Parathyroid adenoma (tissue), 2 donors: Measurements from ENCODE around the gene ACSL6.

Experiments
- H2AFZ ChIP-seq: fragments of 300-600 bp; sonication (generic); one replicate; pipeline ENCODE4 v1.7.0; 2017; ENCODE audit warnings: antibody characterized with exemption, mild to moderate bottlenecking
- H3K27ac ChIP-seq: fragments of 300-600 bp; sonication (generic); one replicate; pipeline ENCODE4 v1.7.0; 2017
- H3K27me3 ChIP-seq: fragments of 300-600 bp; sonication (generic); one replicate; pipeline ENCODE4 v1.7.0; 2017; ENCODE audit warnings: low read length; ENCODE audit not compliant: control insufficient read depth, insufficient read depth
- H3K36me3 ChIP-seq: fragments of 300-600 bp; sonication (generic); one replicate; pipeline ENCODE4 v1.7.0; 2017; ENCODE audit warnings: low read length; ENCODE audit not compliant: control insufficient read depth, insufficient read depth
- H3K4me1 ChIP-seq: fragments of 300-600 bp; sonication (generic); one replicate; pipeline ENCODE4 v1.7.0; 2017; ENCODE audit warnings: control low read depth
- H3K4me2 ChIP-seq: fragments of 300-600 bp; sonication (generic); one replicate; pipeline ENCODE4 v1.7.0; 2017; ENCODE audit warnings: low read length
- H3K4me3 ChIP-seq: fragments of 300-600 bp; sonication (generic); one replicate; pipeline ENCODE4 v1.7.0; 2017; ENCODE audit warnings: low read depth, low read length
- H3K79me2 ChIP-seq: fragments of 300-600 bp; sonication (generic); one replicate; pipeline ENCODE4 v1.7.0; 2017; ENCODE audit warnings: control low read depth
- H3K9ac ChIP-seq: fragments of 300-600 bp; sonication (generic); one replicate; pipeline ENCODE4 v1.7.0; 2017; ENCODE audit warnings: mild to moderate bottlenecking
- H3K9me3 ChIP-seq: fragments of 300-600 bp; sonication (generic); one replicate; pipeline ENCODE4 v1.7.0; 2017; ENCODE audit warnings: low read length; ENCODE audit not compliant: control insufficient read depth
- TF ChIP-seq, protein P1 (sequence below): fragments of 300-600 bp; sonication (generic); IDR thresholded peaks from one replicate; pipeline ENCODE4 v1.7.0; 2017; ENCODE audit warnings: antibody characterized with exemption, mild to moderate bottlenecking
- donor health status: primary hyperparathyroidism.

ACSL6 gene, protein sequence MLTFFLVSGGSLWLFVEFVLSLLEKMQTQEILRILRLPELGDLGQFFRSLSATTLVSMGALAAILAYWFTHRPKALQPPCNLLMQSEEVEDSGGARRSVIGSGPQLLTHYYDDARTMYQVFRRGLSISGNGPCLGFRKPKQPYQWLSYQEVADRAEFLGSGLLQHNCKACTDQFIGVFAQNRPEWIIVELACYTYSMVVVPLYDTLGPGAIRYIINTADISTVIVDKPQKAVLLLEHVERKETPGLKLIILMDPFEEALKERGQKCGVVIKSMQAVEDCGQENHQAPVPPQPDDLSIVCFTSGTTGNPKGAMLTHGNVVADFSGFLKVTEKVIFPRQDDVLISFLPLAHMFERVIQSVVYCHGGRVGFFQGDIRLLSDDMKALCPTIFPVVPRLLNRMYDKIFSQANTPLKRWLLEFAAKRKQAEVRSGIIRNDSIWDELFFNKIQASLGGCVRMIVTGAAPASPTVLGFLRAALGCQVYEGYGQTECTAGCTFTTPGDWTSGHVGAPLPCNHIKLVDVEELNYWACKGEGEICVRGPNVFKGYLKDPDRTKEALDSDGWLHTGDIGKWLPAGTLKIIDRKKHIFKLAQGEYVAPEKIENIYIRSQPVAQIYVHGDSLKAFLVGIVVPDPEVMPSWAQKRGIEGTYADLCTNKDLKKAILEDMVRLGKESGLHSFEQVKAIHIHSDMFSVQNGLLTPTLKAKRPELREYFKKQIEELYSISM

DNA sequence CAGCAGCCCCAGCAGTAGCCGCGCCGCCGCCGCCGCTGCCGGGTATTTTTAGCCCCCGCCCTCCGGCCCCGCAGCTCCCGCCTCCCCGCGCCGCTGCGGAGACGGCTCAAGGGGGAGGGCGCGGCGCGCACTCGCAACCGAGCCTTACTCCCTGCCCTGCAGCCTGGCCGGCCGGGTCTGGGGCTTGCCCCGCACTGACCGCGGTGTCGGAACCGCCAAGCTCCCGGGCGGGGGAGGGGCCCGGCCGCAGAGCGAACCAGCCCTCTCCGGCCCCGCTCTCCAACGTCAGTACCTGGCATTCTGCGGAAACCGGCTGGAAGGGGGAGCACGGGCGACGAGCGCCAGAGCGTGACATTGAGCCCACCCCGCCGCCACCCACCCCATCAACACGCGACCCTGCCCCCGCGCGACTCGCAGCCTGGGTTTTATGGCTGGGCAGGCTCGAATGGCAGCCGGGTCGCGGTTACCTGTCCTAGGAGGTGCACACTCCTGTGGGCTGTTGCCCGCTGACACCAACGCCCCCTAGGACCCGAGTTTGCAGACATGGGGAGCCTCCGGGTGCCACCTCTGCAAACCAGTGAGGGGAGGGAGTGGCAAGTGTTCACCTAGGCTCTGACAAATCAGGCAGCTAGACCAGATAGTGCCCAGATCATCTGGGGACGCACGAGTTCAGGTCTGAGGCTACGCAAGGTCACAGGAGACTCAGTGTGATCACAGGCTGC is at the start of gene ACSL6:
ACSL6 (minus strand) TSS at position 37 of the 722 bp plus-strand sequence. CDS start 105 bp downstream, outside the sequence.
- Histone ChIP-seq H2AFZ (peak within 1 kb of the TSS; percentile 95), H3K9ac (no peak within 1 kb of the TSS), H3K9me3 (no peaks in the 10 kb centered on the region), H3K4me2 (peak within 1 kb of the TSS; percentile 82), H3K27ac (peak within 1 kb of the TSS; percentile 43), H3K4me3 (peak within 1 kb of the TSS; percentile 58), H3K4me1 (peaks cover 20% of the 10 kb centered on the region), H3K27me3 (no peaks in the 10 kb centered on the region), H3K79me2 (peaks cover 14% of the 10 kb centered on the region), H3K36me3 (no peaks in the 10 kb centered on the region)
- TF ChIP-seq, protein P1, sequence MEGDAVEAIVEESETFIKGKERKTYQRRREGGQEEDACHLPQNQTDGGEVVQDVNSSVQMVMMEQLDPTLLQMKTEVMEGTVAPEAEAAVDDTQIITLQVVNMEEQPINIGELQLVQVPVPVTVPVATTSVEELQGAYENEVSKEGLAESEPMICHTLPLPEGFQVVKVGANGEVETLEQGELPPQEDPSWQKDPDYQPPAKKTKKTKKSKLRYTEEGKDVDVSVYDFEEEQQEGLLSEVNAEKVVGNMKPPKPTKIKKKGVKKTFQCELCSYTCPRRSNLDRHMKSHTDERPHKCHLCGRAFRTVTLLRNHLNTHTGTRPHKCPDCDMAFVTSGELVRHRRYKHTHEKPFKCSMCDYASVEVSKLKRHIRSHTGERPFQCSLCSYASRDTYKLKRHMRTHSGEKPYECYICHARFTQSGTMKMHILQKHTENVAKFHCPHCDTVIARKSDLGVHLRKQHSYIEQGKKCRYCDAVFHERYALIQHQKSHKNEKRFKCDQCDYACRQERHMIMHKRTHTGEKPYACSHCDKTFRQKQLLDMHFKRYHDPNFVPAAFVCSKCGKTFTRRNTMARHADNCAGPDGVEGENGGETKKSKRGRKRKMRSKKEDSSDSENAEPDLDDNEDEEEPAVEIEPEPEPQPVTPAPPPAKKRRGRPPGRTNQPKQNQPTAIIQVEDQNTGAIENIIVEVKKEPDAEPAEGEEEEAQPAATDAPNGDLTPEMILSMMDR, result no peak

DNA sequence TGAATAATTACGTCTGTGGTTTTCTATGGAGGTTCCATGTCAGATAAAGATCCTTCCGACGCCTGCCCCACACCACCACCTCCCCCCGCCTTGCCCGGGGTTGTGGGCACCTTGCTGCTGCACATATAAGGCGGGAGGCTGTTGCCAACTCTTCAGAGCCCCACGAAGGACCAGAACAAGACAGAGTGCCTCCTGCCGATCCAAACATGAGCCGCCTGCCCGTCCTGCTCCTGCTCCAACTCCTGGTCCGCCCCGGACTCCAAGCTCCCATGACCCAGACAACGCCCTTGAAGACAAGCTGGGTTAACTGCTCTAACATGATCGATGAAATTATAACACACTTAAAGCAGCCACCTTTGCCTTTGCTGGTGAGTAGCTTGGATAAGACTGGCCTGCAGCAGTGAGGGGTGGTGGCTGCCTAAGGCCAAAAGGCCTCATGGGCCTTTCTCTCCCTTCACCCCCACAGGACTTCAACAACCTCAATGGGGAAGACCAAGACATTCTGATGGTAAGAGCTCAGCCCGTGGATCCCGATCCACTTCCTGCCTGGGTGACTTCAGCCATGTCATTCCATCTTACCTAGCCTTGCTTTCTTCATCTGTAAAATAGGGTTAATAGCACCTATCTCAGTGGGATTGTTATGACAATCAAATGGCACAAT is 49.2 kb upstream of the ACSL6 start, which contains the start of gene IL3:
IL3 (plus strand) TSS at position 155 of the 661 bp plus-strand sequence; CDS start at position 207, 52 bp downstream.
- TF ChIP-seq, protein P1, result no peak
- Histone ChIP-seq H3K4me1 (no peaks in the 10 kb centered on the region), H3K36me3 (no peaks in the 10 kb centered on the region), H3K9me3 (no peaks in the 10 kb centered on the region), H3K4me3 (no peak within 1 kb of the TSS), H3K4me2 (no peak within 1 kb of the TSS), H2AFZ (no peak within 1 kb of the TSS), H3K9ac (no peak within 1 kb of the TSS), H3K79me2 (no peaks in the 10 kb centered on the region), H3K27ac (no peak within 1 kb of the TSS), H3K27me3 (no peaks in the 10 kb centered on the region)

DNA sequence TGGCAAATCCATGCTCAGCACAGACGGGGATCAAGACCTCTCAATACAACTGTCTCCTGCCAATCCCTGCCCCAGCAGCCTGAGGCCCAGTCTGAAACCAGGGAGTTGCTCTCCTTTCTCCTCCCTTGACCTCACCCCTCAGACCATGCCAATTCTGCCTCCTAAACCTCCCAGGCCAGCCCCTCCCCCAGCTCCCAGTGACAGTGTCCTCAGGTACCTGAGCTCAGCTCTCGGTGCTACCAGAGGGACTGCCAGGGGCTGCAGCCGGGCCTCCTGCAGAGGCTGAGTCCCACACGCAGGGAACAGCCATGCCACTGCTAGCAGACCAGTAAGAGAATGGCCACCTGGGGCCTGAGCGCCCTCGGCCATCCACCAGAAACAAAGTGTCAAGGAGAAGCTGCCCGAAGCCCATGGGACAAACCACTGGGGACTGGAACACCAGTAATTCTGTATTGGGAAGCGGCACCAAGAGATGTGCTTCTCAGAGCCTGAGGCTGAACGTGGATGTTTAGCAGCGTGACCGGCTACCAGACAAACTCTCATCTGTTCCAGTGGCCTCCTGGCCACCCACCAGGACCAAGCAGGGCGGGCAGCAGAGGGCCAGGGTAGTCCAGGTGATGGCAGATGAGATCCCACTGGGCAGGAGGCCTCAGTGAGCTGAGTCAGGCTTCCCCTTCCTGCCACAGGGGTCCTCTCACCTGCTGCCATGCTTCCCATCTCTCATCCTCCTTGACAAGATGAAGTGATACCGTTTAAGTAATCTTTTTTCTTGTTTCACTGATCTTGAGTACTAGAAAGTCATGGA is 48.4 kb upstream of the ACSL6 start:
- no peaks in the 10 kb centered on the region for H3K79me2 ChIP-seq
- no peaks in the 10 kb centered on the region for H3K36me3 ChIP-seq
- H3K27ac ChIP-seq, result no peak overlapping the region
- no peaks in the 10 kb centered on the region for H3K9me3 ChIP-seq
- H3K27me3 ChIP-seq, result no peaks in the 10 kb centered on the region
- H3K9ac ChIP-seq, result no peak overlapping the region
- H3K4me1 ChIP-seq, result no peaks in the 10 kb centered on the region
- H3K4me2 ChIP-seq, result no peak overlapping the region
- H3K4me3 ChIP-seq, result no peak overlapping the region
- no peak overlapping the region for H2AFZ ChIP-seq
- TF ChIP-seq, protein P1, result no peak

DNA sequence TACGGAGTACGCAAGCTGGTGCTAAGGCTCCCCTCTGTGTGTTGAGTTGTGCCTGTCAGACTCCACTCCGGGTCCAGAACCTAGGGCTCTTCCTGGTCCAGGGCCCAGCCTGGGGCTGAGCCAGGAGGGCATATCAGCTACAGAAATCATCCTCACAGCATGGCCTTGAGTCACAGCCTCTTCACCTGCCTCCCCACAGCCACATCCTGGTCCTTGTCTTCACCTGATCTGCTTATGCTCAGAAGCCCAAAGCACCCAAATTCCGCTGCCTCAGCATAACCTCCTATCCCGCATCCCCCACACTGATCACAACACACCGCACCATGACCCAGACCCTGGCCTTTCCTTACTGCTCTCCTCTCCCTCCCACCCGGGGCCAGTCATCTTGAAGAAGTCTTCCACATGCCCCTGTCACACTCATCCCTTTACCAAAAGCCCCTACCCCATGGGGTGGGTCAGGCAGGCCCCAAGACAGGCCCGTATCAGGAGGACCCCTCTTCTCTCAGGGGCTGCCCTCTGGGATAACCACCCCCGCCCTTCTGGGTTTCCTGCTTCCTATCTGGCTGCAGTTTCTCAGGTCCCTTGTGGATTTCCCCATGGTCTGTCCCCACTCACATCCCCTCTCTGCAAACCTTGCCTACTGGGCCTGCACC is 47.7 kb upstream of the ACSL6 start:
- Histone ChIP-seq H3K27ac (no peak overlapping the region), H3K4me1 (no peaks in the 10 kb centered on the region), H3K79me2 (no peaks in the 10 kb centered on the region), H3K9me3 (no peaks in the 10 kb centered on the region), H3K4me3 (no peak overlapping the region), H3K9ac (no peak overlapping the region), H3K4me2 (no peak overlapping the region), H3K36me3 (no peaks in the 10 kb centered on the region), H3K27me3 (no peaks in the 10 kb centered on the region), H2AFZ (no peak overlapping the region)
- TF ChIP-seq, protein P1, result no peak
